Measurements from ENCODE around the gene ENOSF1. TPM values are rescaled to one million over a fixed set of nuclear protein-coding genes. Genes with fewer than 3 reads are reported as not detected.

Gene ENOSF1
- total RNA-seq, 2 experiments from 2014 or later = 79.3 to 84.3 TPM

Other genes with a start within 250 kb of the ENOSF1 start
- gene COLEC12, start 211.9 kb downstream of the ENOSF1 start, total RNA-seq = not detected
- gene CETN1, start 132.2 kb downstream of the ENOSF1 start, total RNA-seq = not detected
- gene CLUL1, start 115.6 kb downstream of the ENOSF1 start, total RNA-seq = not detected
- 100 to 1,000 TPM; 369 TPM for gene TYMS, start 55.0 kb downstream of the ENOSF1 start, total RNA-seq
- 10 to 100 TPM; 12.1 to 12.5 TPM for gene YES1, start 99.6 kb upstream of the ENOSF1 start, total RNA-seq
- not detected for gene ADCYAP1, start 192.2 kb upstream of the ENOSF1 start, total RNA-seq

All from activated CD8-positive, alpha-beta memory T cell treated with anti-CD3 and anti-CD28 coated beads, Interleukin-2, amount 10 ng/mL, durations not matched to agents 7 days and 5 days (primary cell).